B cell (primary cell): ENCODE results near the gene ACKR2.

ENCODE experiments used
- CTCF ChIP-seq: fragments of 200-600 bp; IDR thresholded peaks from one replicate; pipeline ENCODE4 v1.8.0; 2022; ENCODE audit warnings: antibody characterized with exemption, mild to moderate bottlenecking
- EZH2 ChIP-seq: IDR thresholded peaks from 2 replicates; pipeline ENCODE4 v1.6.1; 2012; ENCODE audit warnings: borderline replicate concordance, low read depth, mild to moderate bottlenecking, moderate library complexity, low read length; ENCODE audit not compliant: insufficient read depth, poor library complexity, severe bottlenecking

- no peak for TF ChIP-seq CTCF
- no peak for TF ChIP-seq EZH2
Observed at GRCh38 chr3:42851228-42851834, 42.1 kb downstream of the ACKR2 start.
